ENCODE results near the gene SMARCAD1. TPM values are rescaled to one million over a fixed set of nuclear protein-coding genes. Genes with fewer than 3 reads are reported as not detected.

The SMARCAD1 gene
- total RNA-seq, 4 donors from 2014 or later = 17.7 to 25.4 (median 21.0) TPM

GRCh38 chr4:94228493-94229216 lies 21.0 kb downstream of the SMARCAD1 start:
- no peak for TF ChIP-seq CTCF (IDR thresholded peaks at IDR 0.05; ENCODE audit: low read depth)

GRCh38 chr4:94232519-94232918 lies 24.9 kb downstream of the SMARCAD1 start:
- no peak for TF ChIP-seq CTCF (IDR thresholded peaks at IDR 0.05; ENCODE audit: low read depth)

- TF ChIP-seq CTCF (IDR thresholded peaks at IDR 0.05; ENCODE audit: low read depth) = no peak
Observed at GRCh38 chr4:94235825-94236224, 28.2 kb downstream of the SMARCAD1 start.

GRCh38 chr4:94237271-94237670 lies 29.6 kb downstream of the SMARCAD1 start:
- TF ChIP-seq CTCF (IDR thresholded peaks at IDR 0.05; ENCODE audit: low read depth) = no peak

GRCh38 chr4:94238160-94238559 lies 30.5 kb downstream of the SMARCAD1 start:
- no peak for TF ChIP-seq CTCF (IDR thresholded peaks at IDR 0.05; ENCODE audit: low read depth)

- no peak for TF ChIP-seq CTCF (IDR thresholded peaks at IDR 0.05; ENCODE audit: low read depth)
Observed at GRCh38 chr4:94240384-94240783, 32.7 kb downstream of the SMARCAD1 start.

GRCh38 chr4:94244087-94244828 lies 36.6 kb downstream of the SMARCAD1 start:
- TF ChIP-seq CTCF (IDR thresholded peaks at IDR 0.05; ENCODE audit: low read depth) = no peak

Measured in subcutaneous adipose tissue (tissue), 4 donors.